ENCODE measurements around the gene RALB.
"Not testable (repeated sequence)": the region's sequence is repeated elsewhere in the genome, so short reads cannot be mapped to it uniquely, and the experiment has no call there.

The RALB gene

GRCh38 chr2:120243211-120243610 lies 9.4 kb upstream of the RALB start:
- DNase-seq (ENCODE audit: low read depth), result no peak

GRCh38 chr2:120243875-120244553 lies 8.6 kb upstream of the RALB start:
- no peak for DNase-seq (ENCODE audit: low read depth)

- no peak for DNase-seq (ENCODE audit: low read depth)
Observed at GRCh38 chr2:120244656-120245519, 7.8 kb upstream of the RALB start.

- DNase-seq (ENCODE audit: low read depth), result no peak
Observed at GRCh38 chr2:120245520-120246332, 6.9 kb upstream of the RALB start.

GRCh38 chr2:120246546-120247300 lies 5.9 kb upstream of the RALB start:
- DNase-seq (ENCODE audit: low read depth), result no peak

GRCh38 chr2:120247851-120248250 lies 4.8 kb upstream of the RALB start:
- no peak for DNase-seq (ENCODE audit: low read depth)

GRCh38 chr2:120250640-120251039 lies 2.0 kb upstream of the RALB start:
- DNase-seq (ENCODE audit: low read depth), result no peak

- no peak for DNase-seq (ENCODE audit: low read depth)
Observed at GRCh38 chr2:120251078-120251477, 1.6 kb upstream of the RALB start.

- DNase-seq (ENCODE audit: low read depth), result no peak
Observed at GRCh38 chr2:120251880-120252224, 800 bp upstream of the RALB start.

GRCh38 chr2:120253021-120253882 lies 600 bp downstream of the RALB start:
- peak; percentile 22 for DNase-seq (ENCODE audit: low read depth)

- no peak for DNase-seq (ENCODE audit: low read depth)
Observed at GRCh38 chr2:120254178-120254577, 1.5 kb downstream of the RALB start.

GRCh38 chr2:120255071-120255470 lies 2.4 kb downstream of the RALB start:
- no peak for DNase-seq (ENCODE audit: low read depth)

GRCh38 chr2:120255986-120256650 lies 3.5 kb downstream of the RALB start:
- no peak for DNase-seq (ENCODE audit: low read depth)

GRCh38 chr2:120256651-120257000 lies 4.0 kb downstream of the RALB start:
- no peak for DNase-seq (ENCODE audit: low read depth)

GRCh38 chr2:120257522-120257921 lies 4.9 kb downstream of the RALB start:
- DNase-seq (ENCODE audit: low read depth), result no peak

GRCh38 chr2:120258196-120258595 lies 5.5 kb downstream of the RALB start:
- DNase-seq (ENCODE audit: low read depth), result no peak

GRCh38 chr2:120259939-120260338 lies 7.3 kb downstream of the RALB start:
- DNase-seq (ENCODE audit: low read depth), result not testable (repeated sequence)

- no peak for DNase-seq (ENCODE audit: low read depth)
Observed at GRCh38 chr2:120260736-120261135, 8.1 kb downstream of the RALB start.

GRCh38 chr2:120261387-120262006 lies 8.8 kb downstream of the RALB start:
- no peak for DNase-seq (ENCODE audit: low read depth)

- no peak for DNase-seq (ENCODE audit: low read depth)
Observed at GRCh38 chr2:120262150-120262549, 9.5 kb downstream of the RALB start.
